Neural progenitor cell (in vitro differentiated cells): ENCODE results near the gene CNTNAP4. TPM values are rescaled to one million over a fixed set of nuclear protein-coding genes. Genes with fewer than 3 reads are reported as not detected.

ENCODE experiments used
- DNase-seq: peaks from one replicate; pipeline ENCODE4 v3.0.0-alpha.2; 2016; ENCODE audit warnings: low spot score
- H2AFZ ChIP-seq: fragments of 200-600 bp; sonication (generic); replicated peaks from 2 replicates; pipeline ENCODE4 v1.6.1; 2016; ENCODE audit warnings: antibody characterized with exemption
- H3F3A ChIP-seq: fragments of 200-600 bp; sonication (generic); 2 replicates; pipeline ENCODE4 v1.6.1; 2016; ENCODE audit warnings: antibody characterized with exemption, low read depth
- H3K27ac ChIP-seq: fragments of 200-600 bp; sonication (generic); 2 replicates; pipeline ENCODE4 v1.5.1; 2016; ENCODE audit warnings: mild to moderate bottlenecking
- H3K27me3 ChIP-seq: fragments of 200-600 bp; sonication (generic); 2 replicates; pipeline ENCODE4 v1.6.1; 2016; ENCODE audit warnings: mild to moderate bottlenecking, moderate library complexity
- H3K36me3 ChIP-seq: fragments of 200-600 bp; sonication (generic); 2 replicates; pipeline ENCODE4 v1.5.1; 2016
- H3K4me1 ChIP-seq: fragments of 200-600 bp; sonication (generic); 2 replicates; pipeline ENCODE4 v1.6.1; 2016; ENCODE audit warnings: mixed run types
- H3K4me2 ChIP-seq: fragments of 200-600 bp; sonication (generic); 2 replicates; pipeline ENCODE4 v1.6.1; 2016
- H3K4me3 ChIP-seq: fragments of 200-600 bp; sonication (generic); 2 replicates; pipeline ENCODE4 v1.5.1; 2016
- H3K79me2 ChIP-seq: fragments of 200-600 bp; sonication (generic); 2 replicates; pipeline ENCODE4 v1.6.1; 2016; ENCODE audit warnings: low read depth
- H3K9ac ChIP-seq: fragments of 200-600 bp; sonication (generic); 2 replicates; pipeline ENCODE4 v1.6.1; 2016
- H3K9me3 ChIP-seq: fragments of 200-600 bp; sonication (generic); 2 replicates; pipeline ENCODE4 v1.5.1; 2016; ENCODE audit warnings: low read depth
- H4K20me1 ChIP-seq: fragments of 200-600 bp; sonication (generic); 2 replicates; pipeline ENCODE4 v1.6.1; 2016; ENCODE audit warnings: low read depth
- H3K27ac Mint-ChIP-seq: 3 replicates; pipeline ENCODE4 v1.8.0; 2021; ENCODE audit warnings: mixed read lengths
- H3K27me3 Mint-ChIP-seq: 2 replicates; pipeline ENCODE4 v1.8.0; 2022; ENCODE audit warnings: low read depth, mild to moderate bottlenecking, inconsistent platforms, moderate library complexity, mixed read lengths; ENCODE audit not compliant: insufficient read depth
- H3K36me3 Mint-ChIP-seq: 3 replicates; pipeline ENCODE4 v1.8.0; 2021; ENCODE audit warnings: mixed read lengths
- H3K4me1 Mint-ChIP-seq: 3 replicates; pipeline ENCODE4 v1.8.0; 2021; ENCODE audit warnings: mixed read lengths
- H3K4me3 Mint-ChIP-seq: 3 replicates; pipeline ENCODE4 v1.8.0; 2021; ENCODE audit warnings: mild to moderate bottlenecking, moderate library complexity, mixed read lengths
- H3K9me3 Mint-ChIP-seq: 3 replicates; pipeline ENCODE4 v1.8.0; 2020; ENCODE audit warnings: mixed read lengths
- CTCF ChIP-seq: fragments of 200-600 bp; sonication (generic); IDR thresholded peaks from 2 replicates; pipeline ENCODE4 v1.5.1; 2017; ENCODE audit warnings: antibody characterized with exemption, mild to moderate bottlenecking
- EZH2 ChIP-seq: fragments of 200-600 bp; sonication (generic); IDR thresholded peaks from 2 replicates; pipeline ENCODE4 v1.6.1; 2017; ENCODE audit warnings: antibody characterized with exemption, mild to moderate bottlenecking, moderate library complexity
- EZH2phosphoT487 ChIP-seq: fragments of 200-600 bp; sonication (generic); IDR thresholded peaks from 2 replicates; pipeline ENCODE4 v1.6.1; 2017; ENCODE audit warnings: antibody characterized with exemption
- total RNA-seq: library from RNA; depleted of rRNA; stranded (reverse); fragments of >200 nt; gene quantifications from 2 replicates; pipeline ENCODE4 v1.2.3, GENCODE V29; 2015; ENCODE audit warnings: low replicate concordance

CNTNAP4 gene
- total RNA-seq, 1 donor from 2014 or later, result 0.41 TPM

DNA sequence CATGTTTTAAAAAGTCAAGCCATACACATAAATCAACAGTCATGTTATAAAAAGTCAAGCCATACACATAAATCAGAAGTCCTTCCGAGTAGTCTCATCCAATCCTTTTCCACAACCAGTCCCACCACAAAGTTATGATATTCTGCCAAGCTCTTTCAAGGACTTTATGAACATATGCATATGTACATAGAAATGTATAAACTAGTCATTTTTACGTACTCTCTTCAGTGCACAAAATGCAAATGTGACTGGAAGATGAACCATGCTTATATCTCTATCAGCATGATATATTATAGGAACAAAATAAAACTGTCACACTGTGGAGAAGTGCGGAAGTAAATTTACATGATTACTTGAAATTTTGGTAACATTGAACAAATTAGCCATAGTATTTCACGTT, 200.9 kb downstream of the CNTNAP4 start:
- H3K27me3 ChIP-seq, result peaks cover 72% of the 10 kb centered on the region
- H3F3A ChIP-seq, result no peaks in the 10 kb centered on the region
- TF ChIP-seq EZH2phosphoT487 (no peak), CTCF (no peak), EZH2 (no peak)
- no peaks in the 10 kb centered on the region for H3K36me3 ChIP-seq
- DNase-seq, result no peak
- H3K9me3 ChIP-seq, result no peaks in the 10 kb centered on the region
- H3K27me3 Mint-ChIP-seq, result no peaks in the 10 kb centered on the region
- H3K4me2 ChIP-seq, result no peak overlapping the region
- no peaks in the 10 kb centered on the region for H3K9me3 Mint-ChIP-seq
- H3K79me2 ChIP-seq, result no peaks in the 10 kb centered on the region
- no peak overlapping the region for H3K27ac ChIP-seq
- H3K4me1 Mint-ChIP-seq, result no peaks in the 10 kb centered on the region
- H3K4me1 ChIP-seq, result no peaks in the 10 kb centered on the region
- H3K27ac Mint-ChIP-seq, result no peak overlapping the region
- no peak overlapping the region for H3K9ac ChIP-seq
- H3K4me3 Mint-ChIP-seq, result no peak overlapping the region
- H3K4me3 ChIP-seq, result no peak overlapping the region
- H4K20me1 ChIP-seq, result no peaks in the 10 kb centered on the region
- no peak overlapping the region for H2AFZ ChIP-seq
- H3K36me3 Mint-ChIP-seq, result no peaks in the 10 kb centered on the region

- no peaks in the 10 kb centered on the region for H4K20me1 ChIP-seq
- H3K4me3 ChIP-seq, result no peak overlapping the region
- no peak for DNase-seq
- TF ChIP-seq EZH2 (no peak), EZH2phosphoT487 (no peak), CTCF (no peak)
- H3K4me1 ChIP-seq, result no peaks in the 10 kb centered on the region
- H2AFZ ChIP-seq, result no peak overlapping the region
- no peak overlapping the region for H3K9ac ChIP-seq
- H3K4me2 ChIP-seq, result no peak overlapping the region
- H3K27ac ChIP-seq, result no peak overlapping the region
- H3K27me3 ChIP-seq, result peaks cover 24% of the 10 kb centered on the region
- H3K9me3 ChIP-seq, result no peaks in the 10 kb centered on the region
- Mint-ChIP-seq H3K27me3 (peaks cover 2% of the 10 kb centered on the region), H3K9me3 (no peaks in the 10 kb centered on the region), H3K27ac (no peak overlapping the region), H3K4me3 (no peak overlapping the region), H3K36me3 (no peaks in the 10 kb centered on the region), H3K4me1 (no peaks in the 10 kb centered on the region)
- no peaks in the 10 kb centered on the region for H3F3A ChIP-seq
- no peaks in the 10 kb centered on the region for H3K36me3 ChIP-seq
- no peaks in the 10 kb centered on the region for H3K79me2 ChIP-seq
These were observed 206.2 kb downstream of the CNTNAP4 start for GRCh38 chr16:76483307-76483909.

GRCh38 chr16:76484020-76484419, 206.8 kb downstream of the CNTNAP4 start:
- H3K4me2 ChIP-seq, result no peak overlapping the region
- Mint-ChIP-seq H3K27ac (no peak overlapping the region), H3K9me3 (no peaks in the 10 kb centered on the region), H3K27me3 (peaks cover 2% of the 10 kb centered on the region), H3K4me3 (no peak overlapping the region), H3K36me3 (no peaks in the 10 kb centered on the region), H3K4me1 (no peaks in the 10 kb centered on the region)
- H3K4me3 ChIP-seq, result no peak overlapping the region
- H3K27ac ChIP-seq, result no peak overlapping the region
- DNase-seq, result no peak
- H3F3A ChIP-seq, result no peaks in the 10 kb centered on the region
- no peaks in the 10 kb centered on the region for H3K79me2 ChIP-seq
- no peak overlapping the region for H3K9ac ChIP-seq
- no peaks in the 10 kb centered on the region for H3K36me3 ChIP-seq
- H4K20me1 ChIP-seq, result no peaks in the 10 kb centered on the region
- H3K27me3 ChIP-seq, result peaks cover 18% of the 10 kb centered on the region
- H3K4me1 ChIP-seq, result no peaks in the 10 kb centered on the region
- H2AFZ ChIP-seq, result no peak overlapping the region
- H3K9me3 ChIP-seq, result no peaks in the 10 kb centered on the region
- no peak for TF ChIP-seq CTCF
